HG02642 (cell line): ENCODE results near the gene YOD1.

ENCODE experiments used
- ATAC-seq: cut with Tn5 transposase; IDR thresholded peaks from one replicate; pipeline ENCODE4 v1.9.1; 2021; ENCODE audit warnings: mild to moderate bottlenecking; ENCODE audit not compliant: unreplicated experiment, poor library complexity

The YOD1 gene

GRCh38 chr1:207051191-207051943, at the start of gene YOD1:
YOD1 (minus strand) TSS chr1:207051208; CDS start chr1:207051030, 178 bp downstream.
- ATAC-seq = no peak

- ATAC-seq = peak; percentile 58
Measured at GRCh38 chr1:207097871-207098324, 46.9 kb upstream of the YOD1 start.

GRCh38 chr1:207093944-207094343, 42.9 kb upstream of the YOD1 start:
- ATAC-seq = no peak

- no peak for ATAC-seq
Measured at GRCh38 chr1:207091200-207091908, 40.3 kb upstream of the YOD1 start.

GRCh38 chr1:207089627-207090355, 38.8 kb upstream of the YOD1 start:
- no peak for ATAC-seq

GRCh38 chr1:207088701-207089626, 38.0 kb upstream of the YOD1 start, which contains the start of gene C4BPB:
C4BPB (plus strand) TSS chr1:207088860; CDS start chr1:207089532, 672 bp downstream.
- no peak for ATAC-seq

GRCh38 chr1:207088161-207088560, 37.2 kb upstream of the YOD1 start:
- ATAC-seq = no peak

- no peak for ATAC-seq
Measured at GRCh38 chr1:207085887-207086286, 34.9 kb upstream of the YOD1 start.

- ATAC-seq = peak; percentile 76
Measured at GRCh38 chr1:207084701-207085180, 33.7 kb upstream of the YOD1 start.

GRCh38 chr1:207084232-207084631, 33.2 kb upstream of the YOD1 start:
- ATAC-seq = peak; percentile 9

- no peak for ATAC-seq
Measured at GRCh38 chr1:207081806-207082205, 30.8 kb upstream of the YOD1 start.

GRCh38 chr1:207081088-207081487, 30.1 kb upstream of the YOD1 start:
- no peak for ATAC-seq

- ATAC-seq = no peak
Measured at GRCh38 chr1:207079706-207080241, 28.8 kb upstream of the YOD1 start.

- no peak for ATAC-seq
Measured at GRCh38 chr1:207078578-207079132, 27.6 kb upstream of the YOD1 start.

- peak; percentile 64 for ATAC-seq
Measured at GRCh38 chr1:207077470-207078377, 26.7 kb upstream of the YOD1 start.

- ATAC-seq = no peak
Measured at GRCh38 chr1:207077012-207077411, 26.0 kb upstream of the YOD1 start.

- no peak for ATAC-seq
Measured at GRCh38 chr1:207076181-207076955, 25.4 kb upstream of the YOD1 start.
